Jurkat, Clone E6-1 (cell line): ENCODE data around the gene PPARD. TPM values are rescaled to one million over a fixed set of nuclear protein-coding genes. Genes with fewer than 3 reads are reported as not detected.
A peak's percentile ranks its signal among the peaks of the same experiment; 100 is the strongest.
"Not testable (repeated sequence)": the region's sequence is repeated elsewhere in the genome, so short reads cannot be mapped to it uniquely, and the experiment has no call there.

Source experiments
- DNase-seq: peaks from one replicate; pipeline ENCODE4 v3.0.0-alpha.2; 2011; ENCODE audit warnings: low read depth, low spot score
- H3K4me3 ChIP-seq: 2 replicates; pipeline ENCODE4 v1.5.1; 2011; ENCODE audit warnings: mild to moderate bottlenecking, low read length, control low read depth, moderate library complexity
- polyA plus RNA-seq: library from polyadenylated mRNA; unstranded; fragments of >200 nt; gene quantifications from one replicate; pipeline ENCODE4 v1.2.1, GENCODE V29; 2012; ENCODE audit warnings: missing spikeins; ENCODE audit not compliant: insufficient read length, insufficient read depth

Gene PPARD
- 8.4 TPM for polyA plus RNA-seq

DNA sequence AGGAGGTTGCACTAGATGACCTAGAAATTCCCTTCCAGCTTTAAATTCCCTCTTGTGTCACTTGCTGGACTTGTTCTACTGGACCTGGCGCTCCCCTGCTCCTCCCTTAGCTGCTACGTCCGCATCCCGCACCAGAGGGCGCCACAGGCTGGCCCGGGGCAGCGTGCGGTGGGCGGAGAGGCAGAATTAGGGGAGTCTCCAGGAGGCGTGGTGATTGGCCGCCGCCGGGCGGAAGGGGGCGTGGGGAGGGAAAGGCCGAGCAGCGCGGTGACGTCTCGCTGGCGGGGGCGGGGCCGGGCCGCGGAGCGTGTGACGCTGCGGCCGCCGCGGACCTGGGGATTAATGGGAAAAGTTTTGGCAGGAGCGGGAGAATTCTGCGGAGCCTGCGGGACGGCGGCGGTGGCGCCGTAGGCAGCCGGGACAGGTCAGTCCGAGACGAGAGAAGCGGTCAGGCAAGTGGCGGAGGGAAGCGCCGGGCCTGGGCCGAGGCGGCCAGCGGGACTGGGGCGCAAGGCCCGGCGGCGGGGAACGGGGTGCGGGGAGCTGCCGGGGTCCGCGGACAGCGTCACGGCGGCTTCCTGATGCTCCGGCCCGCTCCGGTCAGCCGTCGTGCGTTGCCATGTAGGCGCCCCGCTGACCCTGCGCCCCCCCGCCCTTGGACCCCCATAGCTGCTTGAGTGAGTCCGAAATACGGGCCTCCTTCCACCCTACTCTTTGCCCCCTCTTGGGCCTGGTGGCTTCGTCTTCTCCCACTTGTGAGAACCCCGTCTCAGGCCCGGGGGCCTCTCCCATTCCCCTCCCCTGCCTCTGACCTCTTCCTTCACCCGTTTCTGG, at the start of gene PPARD:
TSS of gene PPARD (plus strand) at position 301 of the 834 bp plus-strand sequence. CDS start 68,530 bp downstream, outside the sequence.
- DNase-seq, result peak; percentile 82

DNA sequence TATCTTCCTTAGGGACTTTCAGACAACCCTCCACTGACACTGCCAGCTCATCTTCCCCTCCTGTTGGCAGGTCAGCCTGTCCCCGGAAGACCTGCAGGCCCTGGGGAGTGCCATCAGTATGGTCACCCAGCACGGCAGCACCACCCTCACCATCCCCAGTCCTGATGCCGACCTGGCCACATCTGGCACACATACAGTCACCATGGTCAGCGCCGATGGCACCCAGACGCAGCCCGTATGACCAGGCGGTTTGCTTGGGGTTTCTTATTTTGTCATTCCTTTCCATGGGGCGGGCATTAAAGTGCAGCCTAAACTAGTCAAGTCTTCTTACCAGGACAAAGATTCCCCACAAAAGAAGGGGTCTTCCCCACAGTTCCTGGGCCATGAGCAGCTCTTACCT, 48.7 kb upstream of the PPARD start:
- H3K4me3 ChIP-seq, result no peak overlapping the region
- DNase-seq, result no peak

More for the DNA sequence above, at the start of gene PPARD:
- H3K4me3 ChIP-seq, result peak within 1 kb of the TSS; percentile 68

DNA sequence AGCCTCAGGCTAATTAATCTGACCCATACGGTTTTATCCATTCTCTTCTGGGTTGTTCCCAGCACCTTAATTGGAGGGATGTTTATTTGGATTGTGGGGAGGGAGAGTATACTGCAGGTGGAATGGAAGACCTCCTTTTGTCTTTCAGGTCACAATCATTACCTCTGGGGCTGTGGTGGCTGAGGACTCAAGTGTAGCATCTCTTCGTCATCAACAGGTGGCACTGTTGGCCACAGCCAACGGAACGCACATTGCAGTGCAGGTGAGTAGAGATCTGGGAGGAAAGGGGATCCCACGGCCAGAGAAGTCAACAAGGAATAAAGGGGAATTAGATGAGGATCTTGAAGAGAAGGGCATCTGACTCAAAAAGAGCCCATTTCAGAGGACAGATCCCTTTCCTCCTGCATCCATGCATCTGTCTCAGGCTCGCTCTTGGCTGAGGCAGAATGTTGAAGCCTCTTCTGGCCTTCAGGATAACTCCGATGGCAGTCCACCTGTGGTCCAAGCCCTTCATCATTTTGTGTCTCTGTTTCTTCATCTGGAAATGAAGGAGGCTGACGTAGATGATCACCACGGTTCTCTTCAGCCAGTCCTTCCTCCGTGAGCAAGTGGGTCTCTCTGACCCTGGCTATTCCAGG, 47.9 kb upstream of the PPARD start:
- no peak overlapping the region for H3K4me3 ChIP-seq
- DNase-seq, result peak; percentile 45

DNA sequence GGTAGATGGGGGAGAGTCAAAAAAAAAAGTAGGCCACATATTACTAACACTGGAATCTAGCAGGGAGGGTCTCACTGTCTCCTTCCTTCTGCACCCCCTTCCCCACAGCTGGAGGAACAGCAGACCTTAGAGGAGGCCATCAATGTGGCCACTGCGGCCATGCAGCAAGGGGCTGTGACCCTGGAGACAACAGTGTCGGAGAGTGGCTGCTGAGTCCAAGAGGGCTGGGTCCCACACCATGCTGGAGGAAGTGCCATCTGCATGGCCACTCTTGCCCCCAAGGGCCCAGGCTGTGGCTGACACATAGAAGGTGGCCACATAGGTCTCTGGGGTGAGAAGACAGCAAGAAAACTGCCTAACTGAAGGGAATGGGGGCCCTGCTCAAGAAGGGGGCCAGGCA, 47.3 kb upstream of the PPARD start:
- no peak overlapping the region for H3K4me3 ChIP-seq
- no peak for DNase-seq

DNA sequence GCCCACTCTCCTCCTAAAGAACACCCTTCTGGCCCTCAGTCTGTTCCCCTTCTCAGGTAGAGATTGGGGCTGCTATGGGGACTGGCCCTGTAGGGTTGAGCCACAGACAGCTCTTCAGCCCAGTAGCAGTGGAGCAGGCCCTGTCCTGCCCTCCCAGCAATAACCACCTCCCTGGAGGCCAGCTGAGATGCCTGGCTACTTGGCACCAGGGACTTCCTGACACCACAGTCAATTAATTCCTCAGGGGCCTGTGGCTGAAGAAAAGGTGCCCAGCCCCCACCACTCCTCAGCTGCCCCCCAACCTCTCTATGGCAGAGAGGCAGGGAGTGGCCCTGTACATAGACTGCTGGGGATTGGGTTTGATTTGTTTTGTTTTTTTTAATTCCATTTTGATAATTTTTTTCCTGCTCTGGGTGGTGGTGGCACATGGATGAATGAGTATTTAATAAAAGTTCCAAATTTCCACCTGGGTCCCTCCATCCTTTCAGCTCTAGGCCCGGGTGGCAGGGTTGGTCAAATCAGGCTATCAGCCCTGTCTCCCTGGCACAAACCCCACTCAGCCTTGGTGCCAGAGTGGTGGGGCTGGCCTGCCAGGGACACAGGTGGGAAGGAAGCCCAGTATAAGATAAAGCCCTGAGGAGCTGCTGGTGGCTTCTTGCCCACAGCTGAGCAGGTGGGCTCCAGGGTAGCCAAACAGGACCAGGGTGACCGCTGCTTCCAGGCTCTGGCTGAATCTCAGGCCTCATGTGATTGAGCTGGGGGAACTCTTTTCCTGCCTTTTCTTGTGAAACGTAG, 46.6 kb upstream of the PPARD start:
- DNase-seq, result no peak
- H3K4me3 ChIP-seq, result no peak overlapping the region

DNA sequence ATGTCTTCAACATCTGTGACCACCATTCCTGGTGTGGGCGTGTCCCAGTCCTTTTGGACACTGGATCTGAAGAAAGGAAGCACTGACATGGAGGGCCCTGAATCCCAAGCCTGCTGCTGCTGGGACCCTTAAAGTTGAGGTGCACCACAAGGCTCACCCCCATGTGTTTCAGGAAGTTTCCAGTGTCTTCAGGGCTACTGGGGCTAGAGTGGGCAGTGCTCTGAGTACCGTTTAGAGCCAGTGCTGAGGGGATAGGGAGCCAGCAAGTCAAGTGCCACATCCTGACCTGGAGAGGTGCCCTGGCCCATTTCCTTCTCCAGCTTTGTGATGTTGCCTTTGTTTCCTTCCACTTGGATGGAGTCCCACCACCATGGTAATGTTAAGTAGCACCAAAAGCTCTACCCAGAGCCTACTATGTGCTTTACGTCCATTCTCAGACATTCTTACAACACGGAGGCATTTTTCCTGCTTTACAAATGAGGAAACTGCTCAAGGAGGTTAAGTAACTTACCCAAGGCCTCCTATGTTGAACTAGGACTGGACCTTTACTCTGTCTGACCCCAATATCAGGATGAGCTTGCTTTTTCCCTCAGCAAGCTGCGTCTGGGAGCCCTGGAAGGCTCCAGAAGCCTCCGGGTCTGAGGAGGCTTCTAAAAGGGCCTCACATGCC, 45.3 kb upstream of the PPARD start:
- no peak for DNase-seq
- peak overlapping the region; percentile 91 for H3K4me3 ChIP-seq

DNA sequence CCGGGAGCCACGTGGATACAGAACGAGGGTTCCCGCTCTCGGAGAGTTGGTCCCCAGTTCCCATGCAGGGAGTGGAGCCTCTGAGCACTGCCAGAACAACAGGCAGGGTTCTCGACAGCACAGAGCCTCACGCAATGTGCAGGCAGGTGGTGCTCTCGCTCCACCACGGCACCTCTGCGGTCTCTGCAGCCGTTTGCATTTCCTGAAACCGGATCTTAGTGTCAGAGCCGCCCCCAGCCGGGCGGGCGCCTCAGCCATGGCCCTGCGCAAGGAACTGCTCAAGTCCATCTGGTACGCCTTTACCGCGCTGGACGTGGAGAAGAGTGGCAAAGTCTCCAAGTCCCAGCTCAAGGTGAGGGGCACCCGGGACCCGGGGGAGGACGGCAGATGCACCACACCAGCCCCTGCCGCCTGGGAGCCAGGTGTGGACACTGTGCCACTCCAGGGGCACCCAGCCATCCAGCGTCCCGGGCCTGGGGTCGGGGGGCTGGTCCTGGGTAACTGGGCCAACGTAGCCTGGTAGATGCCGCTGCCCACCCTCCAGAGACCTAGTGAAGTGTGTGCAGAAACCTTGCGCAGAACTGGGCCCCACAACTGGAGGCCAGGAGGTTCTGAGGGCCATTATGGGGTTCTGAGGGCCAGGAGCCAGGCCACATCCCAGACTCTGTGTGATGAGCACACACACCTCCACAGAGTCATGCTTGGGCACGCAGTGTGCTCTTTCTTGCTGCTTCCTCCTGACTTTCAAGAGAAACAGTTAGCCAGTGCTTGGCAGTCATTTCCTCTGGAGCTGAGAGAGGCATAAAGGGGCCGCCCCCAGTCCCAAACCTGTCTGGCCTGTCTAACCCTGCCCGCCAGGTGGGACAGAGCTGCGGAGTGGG, 44.5 kb upstream of the PPARD start, which contains the start of gene DEF6:
TSS of gene DEF6 (plus strand) at position 218 of the 881 bp plus-strand sequence. CDS start at position 257, 39 bp downstream.
- H3K4me3 ChIP-seq, result peak within 1 kb of the TSS; percentile 91
- DNase-seq, result peak; percentile 95

DNA sequence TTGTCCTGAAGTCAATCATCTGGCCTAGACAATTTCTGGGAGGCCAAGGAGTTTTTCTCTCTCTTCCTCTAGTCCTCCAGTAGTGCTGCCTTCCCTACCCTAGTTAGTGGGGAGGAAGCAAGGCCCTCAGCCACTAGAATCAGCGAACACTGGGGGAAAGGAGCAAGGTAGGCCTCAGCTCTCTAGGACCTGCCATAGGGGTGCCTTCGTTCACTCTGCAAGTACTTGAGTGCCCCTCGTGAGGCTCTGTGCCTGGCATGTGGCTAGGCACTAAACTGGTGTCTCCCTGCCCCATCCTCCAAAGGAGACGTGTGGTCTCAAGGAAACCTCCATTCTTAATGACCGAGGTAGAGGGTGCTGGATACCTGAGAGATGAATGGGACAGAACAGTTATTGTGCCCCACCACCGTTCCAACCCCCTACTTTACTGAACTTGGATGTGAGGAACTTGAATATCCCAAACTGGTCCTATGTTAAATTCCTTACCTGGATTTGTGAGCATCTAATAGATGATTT, 43.7 kb upstream of the PPARD start:
- H3K4me3 ChIP-seq, result peak overlapping the region; percentile 91
- peak; percentile 39 for DNase-seq

DNA sequence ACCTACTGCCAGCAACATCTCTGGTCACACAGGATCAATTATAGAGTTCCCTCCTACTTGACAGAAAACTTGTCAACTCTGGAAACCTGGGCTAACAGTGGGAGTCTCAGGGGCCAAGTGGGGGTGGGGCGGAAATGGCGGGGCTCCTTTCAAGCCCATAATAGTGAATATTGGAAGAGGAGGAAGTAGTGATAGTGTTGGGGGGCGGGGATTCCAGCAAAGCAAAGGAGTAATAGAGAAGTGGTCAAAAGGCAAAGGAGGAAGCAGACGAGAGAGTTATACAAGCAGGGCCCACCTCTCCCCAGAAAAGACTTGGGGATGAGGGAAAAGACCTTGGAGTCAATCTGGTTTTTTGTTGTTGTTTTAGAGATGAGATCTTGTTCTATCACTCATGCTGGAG, 42.7 kb upstream of the PPARD start:
- no peak for DNase-seq

DNA sequence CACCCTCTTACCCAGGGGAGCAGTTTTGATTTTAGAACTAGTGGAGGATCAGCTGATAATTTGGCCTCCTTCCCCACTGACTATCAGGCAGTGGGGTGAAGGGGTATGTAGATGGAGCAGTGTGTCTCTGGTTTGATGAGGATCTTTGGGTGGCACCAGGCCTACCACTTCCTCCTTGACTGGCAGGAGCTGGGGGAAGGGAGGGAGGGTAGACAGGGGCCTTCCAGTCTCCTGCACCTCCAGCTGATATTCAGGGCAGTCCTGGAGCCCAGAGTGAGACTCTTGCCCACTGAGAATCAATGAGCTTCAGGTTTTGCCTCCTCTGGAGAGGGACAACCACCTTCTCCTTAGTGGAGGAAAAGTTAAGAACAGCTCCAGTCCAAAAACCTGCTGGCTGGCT, 41.5 kb upstream of the PPARD start:
- DNase-seq, result peak; percentile 75
- H3K4me3 ChIP-seq, result peak overlapping the region; percentile 2

More for the DNA sequence above, 42.7 kb upstream of the PPARD start:
- peak overlapping the region; percentile 91 for H3K4me3 ChIP-seq

DNA sequence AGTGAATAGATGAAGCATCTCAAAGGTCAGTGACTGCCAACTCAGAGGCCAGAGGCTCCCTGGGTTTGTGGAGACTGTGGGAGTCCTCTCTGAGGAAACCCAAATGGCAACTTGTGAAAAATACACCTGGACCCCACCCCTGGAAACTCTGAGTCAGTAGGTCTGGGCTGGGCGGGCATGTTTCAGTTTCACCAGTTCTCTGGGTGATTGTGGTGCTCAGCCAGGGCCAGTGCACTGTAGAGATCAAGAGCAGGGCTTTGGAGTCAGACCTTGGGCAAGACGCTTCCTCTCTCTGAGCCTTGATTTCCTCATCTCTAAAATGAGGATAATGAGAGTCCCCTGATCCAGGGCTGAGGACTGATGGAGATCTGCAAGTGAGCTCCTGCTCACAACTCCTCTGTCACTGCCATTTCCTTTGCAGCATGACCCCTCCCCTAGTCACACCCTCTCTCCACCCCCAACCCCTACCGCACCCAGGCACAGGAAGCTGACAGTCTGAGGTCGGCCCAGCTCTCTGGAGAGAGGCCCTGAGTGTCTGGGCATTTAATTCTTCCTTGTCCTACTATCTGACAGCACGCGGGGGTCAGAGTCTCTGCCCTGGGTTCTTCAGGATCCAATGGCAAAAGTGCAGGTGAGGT, 39.6 kb upstream of the PPARD start:
- H3K4me3 ChIP-seq, result peak overlapping the region; percentile 38
- DNase-seq, result peak; percentile 80

DNA sequence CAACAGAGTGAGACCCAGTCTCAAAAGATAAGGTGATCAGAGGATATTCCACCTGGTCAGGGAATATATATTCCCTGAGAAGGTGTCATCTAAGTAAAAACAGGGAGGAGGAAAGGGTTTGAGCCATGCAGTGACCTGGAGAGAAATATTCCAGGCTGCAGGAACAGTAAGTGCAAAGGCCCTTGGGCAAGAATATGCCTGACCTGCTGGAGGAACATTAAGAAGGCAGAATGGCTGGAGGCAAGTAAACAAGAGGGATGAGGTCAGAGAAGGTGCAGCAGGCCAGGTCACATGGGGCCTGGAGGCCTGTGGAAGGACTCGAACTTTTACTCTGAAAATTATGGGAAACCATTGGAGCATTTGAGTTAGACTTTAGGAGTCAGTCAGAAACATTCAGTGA, 38.1 kb upstream of the PPARD start:
- H3K4me3 ChIP-seq, result no peak overlapping the region
- DNase-seq, result no peak

DNA sequence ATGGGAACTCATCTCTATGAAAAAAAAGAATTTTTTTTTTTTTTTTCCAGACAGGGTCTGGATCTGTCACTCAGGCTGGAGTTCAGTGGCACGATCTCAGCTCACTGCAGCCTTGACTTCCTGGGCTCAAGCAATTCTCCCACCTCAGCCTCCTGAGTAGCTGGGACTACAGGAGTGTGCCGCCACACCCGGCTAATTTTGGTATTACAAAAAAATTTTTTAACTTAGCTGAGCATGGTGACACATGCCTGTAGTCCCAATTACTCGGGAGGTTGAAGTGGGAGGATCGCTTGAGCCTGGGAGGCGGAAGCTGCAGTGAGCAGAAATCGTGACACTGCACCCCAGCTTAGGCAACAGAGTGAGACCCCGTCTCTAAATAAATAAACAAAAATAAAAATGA, 37.2 kb upstream of the PPARD start:
- DNase-seq, result no peak
- no peak overlapping the region for H3K4me3 ChIP-seq

DNA sequence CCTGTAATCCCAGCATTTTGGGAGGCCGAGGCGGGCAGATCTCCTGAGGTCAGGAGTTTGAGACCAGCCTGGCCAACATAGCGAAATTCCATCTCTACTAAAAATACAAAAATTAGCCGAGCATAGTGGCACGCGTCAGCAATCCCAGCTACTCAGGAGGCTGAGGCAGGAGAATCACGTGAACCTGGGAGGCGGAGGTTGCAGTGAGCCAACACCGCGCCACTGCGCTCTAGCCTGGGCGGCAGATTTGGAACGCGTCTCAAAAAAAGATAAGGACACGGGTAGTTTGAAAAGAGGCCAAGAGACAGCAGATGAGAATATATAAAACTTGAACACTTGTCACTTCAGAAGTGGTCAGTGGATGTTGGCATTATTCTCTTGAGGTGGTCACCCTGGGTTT, 35.2 kb upstream of the PPARD start:
- not testable (repeated sequence) for DNase-seq, H3K4me3 ChIP-seq

DNA sequence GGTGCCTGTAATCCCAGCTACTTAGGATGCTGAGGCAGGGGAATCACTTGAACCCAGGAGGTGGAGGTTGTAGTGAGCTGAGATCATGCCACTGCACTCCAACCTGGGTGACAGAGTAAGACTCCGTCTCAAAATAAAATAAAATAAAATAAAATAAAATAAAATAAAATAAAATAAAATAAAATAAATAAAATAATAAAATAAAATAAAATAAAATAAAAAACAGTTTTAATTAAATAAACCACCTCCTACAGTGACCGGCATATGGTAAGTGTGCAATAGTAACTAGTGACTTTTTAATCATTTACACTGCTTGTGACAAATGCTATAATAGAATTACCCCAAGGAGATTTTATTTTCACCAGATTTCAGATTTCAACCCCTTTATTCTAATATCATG, 33.8 kb upstream of the PPARD start:
- not testable (repeated sequence) for H3K4me3 ChIP-seq, DNase-seq

DNA sequence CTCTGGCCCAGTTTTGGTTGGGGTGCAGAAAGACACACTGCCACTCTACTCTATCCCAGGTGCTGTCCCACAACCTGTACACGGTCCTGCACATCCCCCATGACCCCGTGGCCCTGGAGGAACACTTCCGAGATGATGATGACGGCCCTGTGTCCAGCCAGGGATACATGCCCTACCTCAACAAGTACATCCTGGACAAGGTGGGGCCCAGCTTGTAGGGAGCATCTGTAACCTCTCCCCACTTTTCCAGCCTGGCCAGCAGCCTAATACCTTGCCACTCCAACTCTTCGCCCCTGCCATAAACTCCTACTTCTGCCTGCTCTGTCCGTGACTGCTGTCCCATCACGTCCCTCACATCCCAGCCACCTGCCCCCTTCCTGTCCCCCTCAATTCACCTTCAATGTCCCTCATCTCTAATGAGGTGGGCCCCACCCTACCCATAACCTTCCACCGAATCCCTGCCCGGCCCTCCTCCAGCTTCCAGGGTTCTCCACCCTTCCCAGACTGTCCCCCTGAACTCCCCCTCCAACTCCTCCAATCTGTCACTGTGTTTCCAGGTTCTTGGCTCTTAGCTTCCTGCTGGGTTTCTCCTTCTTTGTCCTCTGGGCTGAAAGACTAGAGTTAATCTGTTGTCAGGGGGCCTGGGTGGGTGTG, 32.6 kb upstream of the PPARD start:
- no peak for DNase-seq
- H3K4me3 ChIP-seq, result no peak overlapping the region

DNA sequence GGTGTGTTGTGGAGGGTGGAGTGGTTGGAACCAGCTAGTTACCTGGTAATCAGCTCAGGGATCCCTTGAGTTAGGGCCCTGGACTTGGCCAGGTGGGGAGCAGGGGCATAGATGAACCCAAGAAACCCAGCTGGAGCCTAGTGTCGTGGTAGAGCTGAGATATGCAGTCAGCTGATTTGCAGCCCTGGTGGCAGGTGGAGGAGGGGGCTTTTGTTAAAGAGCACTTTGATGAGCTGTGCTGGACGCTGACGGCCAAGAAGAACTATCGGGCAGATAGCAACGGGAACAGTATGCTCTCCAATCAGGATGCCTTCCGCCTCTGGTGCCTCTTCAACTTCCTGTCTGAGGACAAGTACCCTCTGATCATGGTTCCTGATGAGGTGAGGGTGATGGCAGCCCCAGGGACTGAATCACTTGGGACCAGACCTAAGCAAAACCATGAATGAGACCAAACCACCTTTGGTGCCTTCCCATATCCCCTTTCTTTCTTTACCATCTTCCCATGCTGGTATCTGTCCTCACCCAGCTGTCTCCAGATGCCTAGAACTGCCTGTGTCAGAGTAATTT, 32.0 kb upstream of the PPARD start:
- DNase-seq, result no peak
- H3K4me3 ChIP-seq, result no peak overlapping the region
